Activated CD8-positive, alpha-beta memory T cell treated with anti-CD3 and anti-CD28 coated beads for 36 hours (primary cell): Measurements from ENCODE around the gene SRGAP1. TPM values are rescaled to one million over a fixed set of nuclear protein-coding genes. Genes with fewer than 3 reads are reported as not detected.

Source experiments
- CTCF ChIA-PET: fragments of 350-600 bp; sonication (Branson Sonifier 250); formaldehyde crosslinking; loops from one replicate; lab custom pipeline; 2021; ENCODE audit warnings: antibody characterized with exemption; lab: Charles Lee
- POLR2A ChIA-PET: fragments of 350-600 bp; sonication (Branson Sonifier 250); formaldehyde crosslinking; loops from one replicate; lab custom pipeline; 2021; ENCODE audit warnings: antibody characterized with exemption; lab: Charles Lee
- total RNA-seq, 2 experiments: library from RNA; stranded (reverse); gene quantifications; one replicate each; pipeline ENCODE4 v1.2.3, GENCODE V29; 2021

The SRGAP1 gene
- total RNA-seq, 2 experiments from 2014 or later = 0.46 to 0.69 TPM

GRCh38 chr12:63981343-63981742 is 136.8 kb downstream of the SRGAP1 start:
- POLR2A ChIA-PET = no interaction called here
- CTCF ChIA-PET = no interaction called here

- ChIA-PET CTCF (no interaction called here), POLR2A (no interaction called here)
Measured at GRCh38 chr12:63982604-63983295, 138.2 kb downstream of the SRGAP1 start.

DNA sequence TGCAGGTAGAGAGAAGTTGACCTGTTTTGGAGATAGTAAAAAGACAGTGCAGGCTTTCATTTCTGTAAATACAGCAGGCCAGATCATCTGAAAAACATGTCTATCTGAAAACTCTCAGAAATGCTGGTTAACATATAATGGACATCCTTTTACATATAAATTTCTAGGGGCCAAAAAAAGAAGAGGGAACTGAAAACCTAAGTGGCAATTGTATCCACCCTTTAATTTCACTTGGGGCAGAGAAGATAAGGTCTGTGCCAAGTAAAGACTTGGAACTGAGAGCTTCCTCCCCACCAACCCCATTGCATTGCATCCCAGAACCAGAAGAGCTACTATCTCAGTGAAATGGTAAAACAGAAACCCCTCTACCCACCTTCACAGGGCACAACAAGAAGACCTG is 141.0 kb downstream of the SRGAP1 start:
- POLR2A ChIA-PET = no interaction called here
- CTCF ChIA-PET = no interaction called here

DNA sequence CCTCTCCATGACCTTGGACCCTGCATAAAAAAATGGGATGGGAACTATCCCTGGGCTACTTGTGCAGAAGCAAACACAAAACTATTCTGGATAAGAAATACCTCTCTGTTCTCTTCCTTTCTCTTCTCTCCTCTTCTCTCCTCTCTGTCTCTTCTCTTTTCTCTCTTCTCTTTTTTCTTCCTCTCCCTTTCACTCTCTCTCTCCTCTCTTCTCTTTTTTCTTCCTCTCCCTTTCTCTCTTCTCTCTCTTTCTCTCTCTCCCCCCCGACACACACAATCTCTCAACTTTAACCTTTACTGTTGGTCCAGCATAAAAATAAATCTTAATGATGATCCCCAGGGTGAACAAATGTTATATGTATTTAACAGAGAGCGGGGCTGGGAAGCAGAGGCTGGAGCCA is 141.4 kb downstream of the SRGAP1 start:
- CTCF ChIA-PET = no interaction called here
- POLR2A ChIA-PET = no interaction called here

DNA sequence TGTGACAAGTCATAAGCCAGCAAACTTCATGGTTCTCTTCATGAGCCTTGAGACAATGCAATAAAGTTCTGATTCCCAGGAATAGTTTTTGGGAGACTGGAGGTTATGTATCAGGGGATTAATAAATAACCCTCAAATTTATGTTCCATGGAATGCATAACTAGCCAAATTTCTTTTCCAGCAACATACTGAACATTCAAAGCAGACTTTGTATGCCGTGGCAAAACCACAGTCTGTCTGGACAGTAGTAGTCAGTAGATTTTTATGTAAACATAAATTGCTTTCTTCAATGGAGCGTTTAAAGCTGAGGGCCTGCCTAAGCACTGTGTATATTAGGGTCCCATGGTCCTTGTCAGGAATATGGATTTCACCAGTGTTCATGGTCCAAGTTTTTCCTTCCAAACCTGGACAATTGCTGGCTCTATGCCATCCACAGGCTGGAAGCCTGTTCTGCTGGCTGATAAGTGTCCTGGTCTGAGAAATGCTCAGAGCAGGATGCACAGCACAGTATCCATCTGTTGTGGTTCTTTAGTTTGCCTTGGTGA is 144.9 kb downstream of the SRGAP1 start:
- CTCF ChIA-PET = no interaction called here
- POLR2A ChIA-PET = no interaction called here

- CTCF ChIA-PET = interaction anchor here (1.2 kb wide), 1 partner anchor 25 kb away, joined by 3 read pairs; no protein-coding TSS in a partner anchor
- POLR2A ChIA-PET = no interaction called here
Measured at GRCh38 chr12:63990828-63991547, 146.5 kb downstream of the SRGAP1 start.

DNA sequence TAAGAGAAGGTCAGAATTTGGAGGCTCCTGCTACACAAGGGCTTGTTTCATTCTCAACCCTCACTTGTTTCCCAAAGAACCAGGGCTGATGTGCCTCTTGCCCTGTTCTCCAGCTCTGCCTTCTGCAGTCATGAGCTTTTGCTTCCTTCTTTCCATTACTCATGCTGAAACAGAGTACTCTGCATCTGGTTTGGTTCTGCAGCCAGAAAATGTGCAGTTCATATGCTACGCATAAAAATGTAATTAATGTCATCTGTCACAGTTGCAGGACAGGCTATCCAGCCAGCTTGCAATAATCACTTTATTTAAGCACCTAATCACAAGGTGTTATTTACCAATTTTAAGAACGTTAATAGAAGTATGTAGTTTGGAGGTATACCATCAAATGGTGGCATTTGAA is 150.2 kb downstream of the SRGAP1 start:
- CTCF ChIA-PET = no interaction called here
- POLR2A ChIA-PET = no interaction called here

DNA sequence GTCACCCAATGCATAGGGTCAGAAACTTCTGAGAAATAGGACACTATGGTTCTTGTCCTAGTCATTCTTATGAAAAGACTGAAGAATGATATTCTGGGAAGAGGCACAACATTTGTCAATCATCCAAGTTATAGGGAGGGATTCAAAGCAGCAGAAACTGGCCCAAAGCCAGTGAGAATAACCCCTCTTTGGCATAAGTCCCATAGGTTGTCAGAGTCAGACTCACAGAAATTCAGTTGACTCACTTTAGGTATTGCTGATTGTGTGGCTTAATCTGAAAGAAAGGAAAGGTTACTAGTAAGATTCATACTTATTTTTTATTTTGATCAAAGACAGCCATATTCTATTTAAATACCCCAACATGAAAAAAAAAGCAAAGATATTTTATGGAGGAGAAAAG is 151.0 kb downstream of the SRGAP1 start:
- POLR2A ChIA-PET = no interaction called here
- CTCF ChIA-PET = no interaction called here

GRCh38 chr12:63996556-63996955 is 152.1 kb downstream of the SRGAP1 start:
- POLR2A ChIA-PET = no interaction called here
- CTCF ChIA-PET = no interaction called here

DNA sequence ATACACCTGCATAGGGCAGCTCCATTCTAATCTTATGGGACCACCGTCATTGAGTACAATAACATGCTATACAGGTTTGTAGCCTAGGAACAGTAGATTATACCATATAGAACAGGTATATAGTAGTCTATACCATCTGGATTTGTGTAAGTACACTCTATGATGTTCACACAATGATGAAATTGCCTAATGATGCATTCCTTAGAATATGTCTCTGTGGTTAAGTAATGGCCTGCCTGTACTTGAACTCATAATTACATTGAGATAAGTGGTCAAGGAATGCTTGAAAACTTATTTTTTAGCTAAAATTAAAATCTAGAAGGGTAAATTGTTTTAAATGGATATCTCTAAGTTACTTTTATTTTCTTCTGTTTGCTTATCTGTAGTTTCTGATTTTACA is 152.7 kb downstream of the SRGAP1 start:
- ChIA-PET CTCF (no interaction called here), POLR2A (no interaction called here)

- CTCF ChIA-PET = no interaction called here
- POLR2A ChIA-PET = no interaction called here
Measured at GRCh38 chr12:63998584-63998983, 154.1 kb downstream of the SRGAP1 start.

- ChIA-PET CTCF (no interaction called here), POLR2A (no interaction called here)
Measured at GRCh38 chr12:63999853-64000252, 155.4 kb downstream of the SRGAP1 start.

DNA sequence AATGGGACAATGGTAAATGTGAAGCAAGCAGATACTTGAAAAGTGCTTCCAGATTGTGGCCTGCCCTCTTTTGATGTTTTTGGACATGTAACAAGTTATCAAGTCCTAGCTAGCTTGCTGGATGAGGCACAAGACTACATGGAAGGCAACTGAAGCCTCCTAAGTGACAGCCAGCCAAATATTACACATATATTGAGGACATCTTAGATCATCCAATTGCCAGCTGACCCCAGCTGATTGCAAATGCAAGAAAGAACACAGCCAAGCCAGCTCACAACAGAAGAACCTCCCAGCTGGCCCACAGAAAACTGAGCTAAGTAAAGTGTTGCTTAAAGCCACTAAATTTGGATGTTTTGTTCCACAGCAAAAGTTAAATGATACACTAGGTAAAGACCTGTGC is 156.9 kb downstream of the SRGAP1 start:
- CTCF ChIA-PET = no interaction called here

DNA sequence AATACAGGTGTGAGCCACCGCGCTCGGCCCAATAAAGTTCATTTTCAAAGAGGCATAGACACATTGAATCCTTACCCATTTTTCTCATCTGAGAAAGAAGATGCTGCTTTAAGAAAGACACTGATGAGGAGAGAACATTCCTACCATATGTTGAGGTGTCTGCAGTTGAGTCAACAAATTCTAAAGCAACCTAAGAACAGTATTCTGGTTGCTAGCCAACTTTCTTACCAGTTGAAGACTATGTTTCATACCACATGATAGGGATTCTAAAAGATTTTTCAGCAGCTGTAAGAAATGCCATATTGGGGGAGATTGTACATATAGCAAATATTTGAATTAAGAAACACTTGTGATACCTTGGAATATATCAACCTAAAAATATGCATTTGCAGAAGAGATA is 160.1 kb downstream of the SRGAP1 start:
- POLR2A ChIA-PET = no interaction called here

More for the DNA sequence above, 156.9 kb downstream of the SRGAP1 start:
- POLR2A ChIA-PET = no interaction called here

GRCh38 chr12:64006211-64006825 is 161.8 kb downstream of the SRGAP1 start:
- ChIA-PET CTCF (no interaction called here), POLR2A (no interaction called here)

More for the DNA sequence above, 160.1 kb downstream of the SRGAP1 start:
- CTCF ChIA-PET = no interaction called here

DNA sequence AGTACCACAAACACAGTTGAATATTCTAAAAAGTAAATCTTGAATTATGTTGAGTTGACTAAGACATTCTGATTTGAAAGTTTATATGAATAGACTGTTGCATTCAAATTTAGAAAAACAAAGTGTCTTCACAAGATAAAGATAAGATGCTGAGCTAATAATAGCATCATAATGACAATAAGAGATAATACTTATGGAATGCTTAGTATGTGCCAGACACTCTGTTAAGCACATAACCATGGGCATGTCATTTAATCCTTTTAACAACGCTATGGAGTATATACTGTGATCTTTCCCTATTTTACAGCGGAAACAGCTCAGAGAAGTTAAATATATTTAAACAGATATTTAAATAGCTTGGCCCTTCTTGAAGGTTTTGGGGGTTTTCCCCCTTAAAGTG is 163.4 kb downstream of the SRGAP1 start:
- CTCF ChIA-PET = no interaction called here
- POLR2A ChIA-PET = no interaction called here

DNA sequence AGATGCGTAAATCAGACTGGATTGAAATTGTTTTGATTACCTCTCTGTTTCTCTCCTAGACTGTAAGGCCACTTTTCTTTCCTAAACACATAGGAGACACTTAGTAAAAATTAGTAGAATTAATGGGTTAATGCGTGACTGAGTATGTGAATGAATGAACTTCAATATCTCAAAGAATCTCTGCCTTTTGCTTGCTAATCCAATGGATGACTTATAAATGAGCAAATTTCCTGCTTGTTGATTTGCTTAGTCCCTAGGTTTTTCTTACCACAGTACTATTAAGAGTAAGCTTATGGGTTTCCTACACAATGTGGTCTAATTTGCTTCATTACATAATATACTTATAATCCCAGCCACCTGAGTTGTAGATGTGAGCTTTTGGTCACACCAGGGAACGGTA is 164.1 kb downstream of the SRGAP1 start:
- CTCF ChIA-PET = no interaction called here
- POLR2A ChIA-PET = no interaction called here

GRCh38 chr12:64009321-64010068 is 165.0 kb downstream of the SRGAP1 start:
- CTCF ChIA-PET = no interaction called here

DNA sequence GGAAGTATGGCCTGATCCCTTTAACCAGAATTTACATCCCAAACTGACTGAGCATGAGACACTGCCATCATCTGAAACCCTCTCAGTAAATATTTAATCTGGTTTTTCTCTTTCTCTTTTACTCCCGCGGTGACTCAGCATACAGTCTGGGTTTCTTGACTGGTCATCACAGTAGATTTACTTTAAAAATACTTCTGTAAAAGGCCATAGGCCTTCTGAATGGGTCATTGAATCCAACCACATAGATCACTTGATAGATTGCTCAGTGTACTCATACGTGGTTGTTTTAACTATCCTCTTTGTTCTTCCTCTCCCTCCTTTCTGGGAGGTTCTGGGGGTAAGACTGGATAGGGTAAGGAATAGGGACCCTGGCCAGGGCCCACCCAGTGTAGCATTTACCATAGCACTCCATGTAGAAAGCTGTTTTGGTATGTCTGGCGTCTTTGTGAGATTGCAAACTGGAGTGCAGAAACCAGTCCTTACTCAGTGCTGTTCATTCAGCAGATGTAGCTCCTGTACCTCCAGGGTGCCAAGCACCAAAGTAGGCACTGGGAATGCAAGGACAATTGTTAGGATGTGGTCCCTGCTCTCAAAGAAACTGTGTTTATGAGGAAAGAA is 165.7 kb downstream of the SRGAP1 start:
- POLR2A ChIA-PET = no interaction called here
- CTCF ChIA-PET = no interaction called here

More at GRCh38 chr12:64009321-64010068, 165.0 kb downstream of the SRGAP1 start:
- POLR2A ChIA-PET = no interaction called here
